Measurements from ENCODE around the gene PLEK2.

GRCh38 chr14:67416810-67417209 lies 4.8 kb upstream of the PLEK2 start:
- TF ChIP-seq CTCF (conservative IDR thresholded peaks at IDR 0.05) (no peak), EZH2 (IDR thresholded peaks at IDR 0.05; ENCODE audit: low read depth) (no peak)
